CD4-positive, alpha-beta T cell treated with Interleukin-4 for 4 hours (primary cell): ENCODE data around the gene LRRC2.
A peak's percentile ranks its signal among the peaks of the same experiment; 100 is the strongest.
"Not testable (repeated sequence)": the region's sequence is repeated elsewhere in the genome, so short reads cannot be mapped to it uniquely, and the experiment has no call there.

Source experiments
- DNase-seq: peaks from one replicate; pipeline ENCODE4 v3.0.0-alpha.2; 2020

LRRC2 gene

DNA sequence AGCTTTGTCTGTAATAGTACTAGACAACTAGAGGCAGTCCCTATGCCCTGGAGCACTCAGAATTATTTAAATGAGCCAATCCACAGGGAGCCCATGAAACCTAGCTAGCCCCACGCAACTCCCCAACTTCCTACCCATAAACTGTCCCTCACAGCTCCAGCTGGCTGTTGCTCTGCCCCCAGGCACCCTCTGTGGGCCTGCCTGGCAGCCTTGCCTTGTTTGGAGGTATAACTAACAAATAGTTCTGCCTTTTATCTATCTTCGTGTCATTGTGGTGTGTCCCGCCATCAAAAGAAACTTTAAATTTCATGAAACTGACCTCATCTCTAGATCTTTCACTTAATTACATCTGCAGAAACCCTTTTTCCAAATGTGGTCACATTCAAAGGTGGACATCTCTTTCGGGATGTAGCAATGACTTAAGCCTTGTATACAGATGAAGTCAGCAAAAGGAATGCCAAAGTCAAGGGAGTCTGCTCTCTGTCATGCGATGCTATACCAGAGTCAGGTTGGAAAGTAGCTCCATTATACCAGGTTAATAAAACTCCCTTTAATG, 70.1 kb downstream of the LRRC2 start:
- DNase-seq, result no peak

- DNase-seq, result not testable (repeated sequence)
Measured at GRCh38 chr3:46494491-46494890, 71.6 kb downstream of the LRRC2 start.

DNA sequence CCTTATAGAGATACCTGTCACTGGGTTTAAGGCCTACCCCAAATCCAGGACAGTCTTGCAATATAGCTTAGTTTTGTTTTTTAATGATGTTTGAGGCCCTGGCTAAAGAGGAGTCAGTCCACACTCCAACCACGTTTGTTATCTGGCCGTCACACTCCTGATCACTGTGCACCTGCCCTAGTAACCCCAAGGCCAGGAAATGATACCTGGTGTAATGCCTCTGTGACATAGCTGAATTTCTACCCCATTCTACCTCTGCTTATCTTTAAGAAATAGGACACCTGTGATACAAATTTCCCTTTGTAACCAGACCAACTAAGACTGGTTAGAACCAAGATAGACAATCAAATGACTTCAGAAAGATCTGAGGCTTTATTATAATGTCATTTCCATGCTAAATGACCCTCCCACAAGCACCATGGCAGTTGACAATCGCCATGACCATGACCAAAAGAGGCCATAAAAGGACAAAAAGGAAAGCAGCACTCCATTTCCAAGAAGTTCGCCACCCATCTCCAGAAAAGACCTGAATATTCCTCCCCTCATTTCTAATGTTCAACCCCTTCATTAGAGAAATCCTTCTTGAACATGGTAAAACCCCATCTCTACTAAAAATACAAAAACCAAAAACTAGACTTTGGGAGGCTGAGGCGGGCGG, 73.1 kb downstream of the LRRC2 start:
- DNase-seq, result no peak

GRCh38 chr3:46491089-46492070, 74.7 kb downstream of the LRRC2 start:
- no peak for DNase-seq

- DNase-seq, result no peak
Measured at GRCh38 chr3:46490338-46491084, 75.6 kb downstream of the LRRC2 start.

DNA sequence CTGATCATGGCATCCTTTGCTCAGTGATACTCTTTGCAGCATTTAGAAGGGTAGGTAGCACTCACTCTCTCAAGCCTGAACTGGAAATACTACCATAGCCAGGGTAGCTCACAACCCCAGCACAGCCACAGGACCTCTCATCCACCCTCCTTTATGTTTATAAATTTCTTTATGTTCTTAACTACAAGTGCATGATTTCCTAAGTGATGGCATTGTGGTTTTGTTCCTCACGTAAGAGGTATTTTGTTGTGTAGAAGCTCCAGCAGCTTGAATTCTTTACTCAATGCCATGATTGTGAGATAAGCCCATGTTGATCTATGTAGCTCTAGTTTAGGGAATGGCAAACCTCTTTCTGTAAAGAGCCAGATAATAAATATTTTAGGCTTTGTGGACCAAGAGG, 76.2 kb downstream of the LRRC2 start:
- no peak for DNase-seq

DNA sequence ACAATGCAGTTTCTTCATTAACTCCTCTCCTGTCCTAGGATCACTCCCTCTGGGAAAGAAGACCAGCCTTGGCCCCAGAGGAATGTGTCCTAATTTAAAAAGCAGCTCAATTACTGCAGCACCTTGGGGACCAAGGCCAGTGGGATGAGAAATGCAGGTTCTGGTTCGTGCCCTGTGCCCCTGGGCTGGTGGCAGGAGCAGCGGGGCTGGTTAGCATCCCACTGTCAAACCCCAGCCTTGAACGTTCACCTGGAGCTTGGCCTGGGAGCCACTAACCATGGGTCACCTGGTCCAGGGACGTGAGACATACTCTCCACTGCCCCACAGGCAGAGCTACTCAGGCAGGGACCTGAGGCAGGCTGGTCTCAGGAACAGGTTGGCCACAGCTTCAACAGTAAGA, 76.7 kb downstream of the LRRC2 start:
- no peak for DNase-seq

DNA sequence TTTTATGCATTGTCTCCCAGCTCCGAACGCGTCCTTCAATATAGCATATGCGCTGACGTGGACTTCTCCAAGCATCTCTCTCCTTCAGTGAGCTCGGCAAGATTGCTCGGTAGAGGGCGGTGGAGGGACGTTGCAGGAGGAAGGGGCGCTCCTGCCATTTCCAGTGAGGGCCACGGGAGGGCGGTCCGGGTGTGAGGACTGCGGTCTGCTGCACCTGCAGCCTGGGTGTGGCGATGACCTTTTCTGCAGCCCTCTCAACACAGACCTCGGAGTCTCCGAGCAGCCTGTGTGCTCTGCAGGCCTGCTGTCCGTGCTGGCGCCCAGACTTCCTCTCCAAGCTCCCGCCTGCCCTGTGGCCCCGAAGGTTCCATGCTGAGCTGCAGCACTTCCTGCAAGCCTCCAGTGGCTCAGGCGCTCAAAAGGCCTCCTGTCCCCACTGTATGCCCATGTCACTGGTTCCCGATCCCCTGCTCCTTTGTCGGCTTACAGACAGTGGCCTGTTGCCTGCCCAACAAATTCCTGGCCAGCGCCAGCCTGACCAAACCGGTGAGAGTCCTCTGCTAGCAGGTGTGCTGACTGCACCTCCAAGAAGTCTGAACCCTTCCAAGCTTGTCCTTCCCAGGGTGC, 77.3 kb downstream of the LRRC2 start:
- peak; percentile 90 for DNase-seq

- no peak for DNase-seq
Measured at GRCh38 chr3:46485779-46486175, 80.3 kb downstream of the LRRC2 start.

GRCh38 chr3:46484911-46485778, 81.0 kb downstream of the LRRC2 start:
- no peak for DNase-seq

GRCh38 chr3:46484388-46484787, 81.7 kb downstream of the LRRC2 start:
- no peak for DNase-seq

GRCh38 chr3:46483825-46484224, 82.3 kb downstream of the LRRC2 start:
- no peak for DNase-seq

- DNase-seq, result no peak
Measured at GRCh38 chr3:46482632-46483350, 83.3 kb downstream of the LRRC2 start.

DNA sequence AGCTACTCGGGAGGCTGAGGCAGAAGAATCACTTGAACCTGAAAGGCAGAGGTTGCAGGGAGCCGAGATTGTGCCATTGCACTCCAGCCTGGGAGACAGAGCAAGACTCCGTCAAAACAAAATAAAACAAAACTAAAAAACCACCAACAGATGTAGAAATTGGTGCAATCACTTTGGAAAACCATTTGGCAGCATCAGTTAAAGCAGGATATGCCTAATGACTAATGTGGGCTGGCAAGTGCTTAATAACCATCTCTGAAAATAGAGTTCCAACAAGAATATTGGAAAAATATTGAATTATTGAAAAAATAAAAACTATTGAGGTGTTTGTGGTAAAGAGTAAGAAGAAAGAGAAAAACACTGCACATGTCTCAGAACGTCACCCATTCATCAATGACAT, 84.5 kb downstream of the LRRC2 start:
- no peak for DNase-seq

- DNase-seq, result no peak
Measured at GRCh38 chr3:46480491-46481195, 85.5 kb downstream of the LRRC2 start.

DNA sequence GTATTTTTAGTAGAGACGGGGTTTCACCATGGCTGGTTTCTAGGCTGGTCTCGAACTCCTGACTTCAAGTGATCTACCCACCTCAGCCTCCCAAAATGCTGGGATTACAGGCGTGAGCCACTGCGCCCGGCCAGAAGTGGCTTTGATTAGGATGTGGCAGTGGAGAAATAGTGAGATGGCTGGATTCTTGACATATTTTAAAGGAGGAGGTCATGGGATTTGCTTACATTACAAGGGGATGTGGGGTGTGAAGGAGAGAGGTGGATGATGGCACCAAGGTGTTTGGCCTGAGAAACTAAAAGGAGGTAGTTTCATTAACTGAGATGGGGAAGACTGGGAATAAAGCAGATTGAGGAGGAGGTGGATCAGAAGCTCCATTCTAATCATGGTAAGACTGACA, 86.4 kb downstream of the LRRC2 start:
- no peak for DNase-seq

DNA sequence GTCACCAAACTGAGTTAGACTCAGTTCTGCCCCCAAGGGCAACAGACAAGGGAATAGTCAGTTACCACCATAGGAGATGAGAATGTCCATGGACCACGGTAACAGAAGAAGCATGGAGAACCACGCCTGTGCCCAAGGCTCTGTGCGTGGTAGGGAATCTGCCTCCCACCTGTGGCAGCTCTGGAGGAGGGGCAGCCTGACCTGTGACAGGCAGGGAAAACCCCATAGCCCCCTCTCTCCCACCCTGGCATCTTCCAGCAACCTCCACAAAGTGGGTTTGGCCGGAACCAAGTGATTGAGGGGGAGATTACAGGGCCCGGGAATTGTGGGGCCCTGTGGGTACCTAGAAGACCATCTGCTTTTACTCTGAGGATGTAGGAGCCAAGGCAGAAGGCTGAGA, 87.1 kb downstream of the LRRC2 start:
- DNase-seq, result no peak

- no peak for DNase-seq
Measured at GRCh38 chr3:46478341-46478740, 87.8 kb downstream of the LRRC2 start.

DNA sequence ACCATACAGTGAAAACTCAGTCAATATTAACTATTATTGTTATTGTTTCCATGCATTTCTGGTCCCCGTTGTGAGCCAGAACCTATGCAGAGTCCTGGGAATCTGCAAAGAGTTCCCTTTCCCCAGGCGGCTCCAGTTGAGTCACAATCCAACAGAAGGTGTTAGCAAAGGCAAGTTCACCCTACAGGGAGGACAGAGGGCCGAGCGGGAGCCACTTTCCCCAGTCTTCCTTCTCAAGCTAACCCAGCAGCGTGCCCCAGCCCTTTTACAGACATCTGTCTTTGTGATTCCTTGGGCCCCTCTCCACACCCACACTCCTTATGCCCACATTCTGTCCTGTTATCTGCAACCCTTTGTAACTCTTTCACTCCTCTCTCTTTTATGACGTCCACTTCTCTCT, 88.3 kb downstream of the LRRC2 start:
- no peak for DNase-seq

DNA sequence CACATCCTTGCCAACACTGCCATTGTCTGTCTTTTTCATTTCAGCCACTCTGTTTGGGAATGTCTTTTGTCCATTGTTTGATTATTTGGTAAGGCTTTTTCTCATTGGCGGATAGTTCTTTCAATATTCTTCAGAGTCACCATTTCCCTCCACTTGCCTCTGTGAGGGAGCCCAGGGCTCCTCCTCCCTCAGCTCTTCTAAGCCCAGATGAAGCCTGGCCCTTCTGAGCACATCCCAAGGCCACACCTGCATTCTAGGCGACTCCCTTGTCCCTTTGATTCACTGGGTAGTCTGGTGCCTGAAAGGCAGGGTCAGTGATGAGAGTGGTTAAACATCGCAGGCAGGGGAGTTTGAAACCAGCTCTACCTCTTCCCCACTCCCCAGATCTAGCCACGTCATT, 89.0 kb downstream of the LRRC2 start:
- no peak for DNase-seq
